Hippocampal formation (tissue), 2 donors: ENCODE results near the gene BORCS6.

Experiments used
- DNase-seq, 2 donors: peaks; one replicate each; lab custom pipeline; 2025; lab: John Stamatoyannopoulos, UW

Gene BORCS6

GRCh38 chr17:8142158-8142886, 47.7 kb downstream of the BORCS6 start:
- DNase-seq: no peak

DNA sequence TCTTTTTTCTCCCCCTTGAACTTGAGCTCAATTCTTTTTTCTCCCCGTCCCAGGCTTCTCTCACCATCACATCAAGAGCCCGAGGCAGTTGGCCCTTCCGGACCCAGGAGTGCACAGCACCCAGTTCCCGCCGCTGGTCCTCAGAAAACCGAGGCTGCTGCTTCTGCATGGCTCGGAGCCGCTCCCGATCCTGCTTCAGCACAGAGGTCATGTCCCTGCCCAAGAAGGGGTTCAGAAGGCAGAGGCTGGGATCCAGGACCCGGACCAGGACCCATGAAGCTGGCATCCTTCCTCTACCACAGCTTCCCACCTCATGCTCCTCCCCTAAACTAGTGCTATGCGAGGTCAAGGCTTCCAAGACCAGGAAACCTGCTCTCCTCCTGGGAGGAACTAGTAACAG, 48.2 kb downstream of the BORCS6 start:
- DNase-seq: no peak

DNA sequence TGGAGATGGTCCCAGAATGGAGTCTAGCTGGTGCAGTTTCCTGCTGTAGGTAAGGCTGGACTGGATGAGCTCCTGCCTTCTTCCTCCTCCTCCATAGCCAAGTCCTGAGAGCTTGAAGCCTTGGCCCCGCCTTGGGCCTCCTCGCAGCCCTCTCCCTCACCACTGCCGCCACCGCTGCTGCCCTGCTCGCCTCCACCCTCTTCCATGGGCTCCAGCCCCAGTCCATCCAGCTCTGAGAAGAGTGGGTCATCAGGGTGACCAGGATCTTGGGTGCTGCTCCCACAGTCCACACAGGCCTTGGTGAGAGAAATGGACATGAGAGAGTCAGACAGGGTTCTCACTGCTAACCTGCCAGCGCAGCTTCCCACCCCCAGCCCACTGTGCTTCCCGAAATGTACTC, 48.9 kb downstream of the BORCS6 start:
- DNase-seq: no peak

DNA sequence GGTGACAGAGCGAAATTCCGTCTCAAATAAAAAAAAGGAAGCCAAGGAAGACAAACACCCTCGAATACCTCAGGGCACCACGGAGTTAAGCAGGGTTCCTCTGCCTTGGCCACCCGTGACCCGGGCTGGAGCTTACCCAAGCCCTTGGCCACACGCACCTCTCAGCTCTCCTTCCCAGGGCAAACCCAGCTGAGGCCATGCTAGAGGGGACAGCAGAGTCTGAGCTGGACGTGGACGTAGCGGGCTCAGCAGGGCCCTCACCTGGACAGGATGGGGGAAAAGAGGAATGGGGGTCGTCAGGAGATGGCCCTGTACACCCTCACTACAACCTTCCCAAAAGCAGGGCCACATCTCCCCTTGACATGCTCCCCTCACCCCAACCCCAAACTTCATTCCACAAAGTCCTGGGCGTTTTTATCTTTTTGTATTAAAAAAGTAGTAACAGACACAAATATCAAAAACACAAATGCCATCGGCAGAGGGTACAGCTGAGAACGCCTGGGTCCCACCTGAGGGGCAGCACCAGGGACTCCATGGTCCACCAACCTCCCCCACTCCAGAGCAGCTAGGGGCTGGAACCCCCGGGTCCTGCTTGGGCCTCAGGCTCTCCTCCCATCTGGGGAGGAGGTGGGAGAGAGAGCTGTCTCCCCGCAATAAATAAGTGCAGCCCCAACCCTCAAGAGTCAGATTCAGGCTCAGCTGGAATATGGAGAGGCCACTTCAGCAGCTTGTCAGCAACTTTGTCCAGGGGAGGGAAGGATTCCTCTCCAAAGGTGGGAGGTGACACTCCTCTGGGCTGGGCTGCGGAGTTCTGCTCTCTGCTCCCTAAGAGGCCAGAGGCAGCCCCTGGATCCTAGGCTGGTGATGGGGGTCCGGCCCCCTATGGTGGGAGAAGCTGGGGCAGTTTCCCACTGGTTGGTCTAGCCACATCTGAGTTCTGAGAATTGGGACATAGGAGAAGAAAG, 49.6 kb downstream of the BORCS6 start:
- DNase-seq: no peak

GRCh38 chr17:8138672-8139371, 51.2 kb downstream of the BORCS6 start:
- peak; percentile 87 to 88 for DNase-seq

DNA sequence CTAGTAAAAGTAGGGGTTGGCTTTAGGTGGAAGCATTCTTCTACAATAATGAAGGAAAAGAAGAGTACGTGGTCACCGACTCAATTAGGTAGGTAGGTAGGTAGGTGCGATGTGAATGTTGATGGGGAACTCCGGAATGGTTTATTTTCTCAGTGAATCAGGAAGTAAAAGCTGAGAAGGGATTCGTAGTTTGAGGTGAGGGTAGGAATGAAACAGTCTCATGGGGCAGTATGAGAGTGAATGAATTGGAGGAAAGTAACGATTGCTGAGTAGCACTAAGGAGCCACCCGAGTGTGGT, 51.7 kb downstream of the BORCS6 start:
- no peak for DNase-seq
